GM12878 (cell line): ENCODE measurements around the gene UAP1L1. TPM values are rescaled to one million over a fixed set of nuclear protein-coding genes. Genes with fewer than 3 reads are reported as not detected.

Experiments used
- ATAC-seq: fragments of 200-7000 bp; cut with Tn5 transposase; 3 replicates; pipeline ENCODE4 v1.9.1; 2020; ENCODE audit warnings: mild to moderate bottlenecking, moderate library complexity
- BruUV-seq: library from RNA; stranded (reverse); fragments of 400-500 nt; replicated peaks from 2 replicates; lab custom pipeline; 2021; lab: Mats Ljungman, UMichigan
- CTCF ChIA-PET: fragments of 300-600 bp; sonication (Branson Sonifier 250); formaldehyde crosslinking; extraction: SDS; loops from one replicate; lab custom pipeline; 2021; ENCODE audit warnings: inconsistent platforms; lab: Yijun Ruan, JAX
- POLR2A ChIA-PET: fragments of 350-600 bp; formaldehyde crosslinking; extraction: SDS; loops from one replicate; lab custom pipeline; 2021; ENCODE audit warnings: inconsistent platforms; lab: Charles Lee
- RAD21 ChIA-PET: fragments of 300-600 bp; sonication (Branson Sonifier 250); formaldehyde crosslinking; loops from one replicate; lab custom pipeline; 2023; ENCODE audit warnings: antibody characterized with exemption; ENCODE audit not compliant: unreplicated experiment; lab: Charles Lee
- SMC1A ChIA-PET: fragments of 300-600 bp; sonication (Branson Sonifier 250); formaldehyde crosslinking; loops from one replicate; lab custom pipeline; 2023; ENCODE audit not compliant: unreplicated experiment, uncharacterized antibody; lab: Charles Lee
- DNase-seq: peaks from one replicate; pipeline ENCODE4 v3.0.0-alpha.2; 2011; ENCODE audit warnings: low read depth, low spot score
- FAIRE-seq: peaks from 3 replicates; lab custom pipeline; 2011; peaks lifted over from hg19 to GRCh38; lab: Jason Lieb, UNC
- H2AFZ ChIP-seq: 2 replicates; pipeline ENCODE4 v1.6.0; 2011; ENCODE audit warnings: low read depth, low read length, control low read depth; ENCODE audit not compliant: control insufficient read depth
- H3K27ac ChIP-seq: 2 replicates; pipeline ENCODE4 v1.5.1; 2011; ENCODE audit warnings: control low read depth; ENCODE audit not compliant: control insufficient read depth, insufficient read depth
- H3K27me3 ChIP-seq, 2 experiments: replicated peaks in 1 of 2; 2 replicates each; pipeline versions ENCODE4 v1.6.0 to v1.6.1; 2011; ENCODE audit warnings: low read length in 1 of 2; ENCODE audit not compliant: control insufficient read depth in 2 of 2, insufficient read depth in 2 of 2
- H3K36me3 ChIP-seq, 2 experiments: 2 replicates each; pipeline ENCODE4 v1.5.1; 2011; ENCODE audit warnings: low read length in 1 of 2; ENCODE audit not compliant: control insufficient read depth in 2 of 2, insufficient read depth in 2 of 2
- H3K4me1 ChIP-seq: 2 replicates; pipeline ENCODE4 v1.6.1; 2011; ENCODE audit warnings: mild to moderate bottlenecking, low read length, moderate library complexity, mixed read lengths; ENCODE audit not compliant: control insufficient read depth, insufficient read depth
- H3K4me2 ChIP-seq: 2 replicates; pipeline ENCODE4 v1.6.0; 2011; ENCODE audit warnings: control low read depth; ENCODE audit not compliant: control insufficient read depth, insufficient read depth
- H3K4me3 ChIP-seq: fragments of 200-600 bp; sonication (generic); 2 replicates; pipeline ENCODE4 v1.5.1; 2016
- H3K79me2 ChIP-seq: 2 replicates; pipeline ENCODE4 v1.6.0; 2011; ENCODE audit warnings: low read length; ENCODE audit not compliant: control insufficient read depth, insufficient read depth
- H3K9ac ChIP-seq: 2 replicates; pipeline ENCODE4 v1.8.0; 2011; ENCODE audit warnings: low read length, control low read depth, mixed read lengths; ENCODE audit not compliant: control insufficient read depth, insufficient read depth
- H3K9me3 ChIP-seq: replicated peaks from 3 replicates; pipeline ENCODE4 v1.5.1; 2011; ENCODE audit warnings: mild to moderate bottlenecking, low read length; ENCODE audit not compliant: control insufficient read depth, insufficient read depth
- H4K20me1 ChIP-seq: 2 replicates; pipeline ENCODE4 v1.6.0; 2011; ENCODE audit not compliant: control insufficient read depth, insufficient read depth
- BHLHE40 ChIP-seq, 2 experiments: fragments of 450-650 bp in 1 of 2; IDR thresholded peaks; 2 replicates each; pipeline ENCODE4 v1.6.1; 2011 to 2017; ENCODE audit warnings: low read depth in 2 of 2, borderline replicate concordance in 1 of 2, improper control_type of control experiment in 1 of 2, low read length in 1 of 2, mild to moderate bottlenecking in 1 of 2
- EZH2 ChIP-seq: IDR thresholded peaks from 2 replicates; pipeline ENCODE4 v1.6.1; 2012; ENCODE audit warnings: low read depth, mild to moderate bottlenecking, control low read depth, inconsistent platforms, low read length, borderline replicate concordance; ENCODE audit not compliant: control insufficient read depth
- KAT2A ChIP-seq: conservative IDR thresholded peaks from 2 replicates; pipeline ENCODE4 v1.6.1; 2011; ENCODE audit warnings: low read depth, low read length; ENCODE audit not compliant: control insufficient read depth
- PAX5 ChIP-seq: IDR thresholded peaks from 2 replicates; pipeline ENCODE4 v1.6.1; 2011; ENCODE audit warnings: low read depth, low read length, borderline replicate concordance
- SIN3A ChIP-seq: IDR thresholded peaks from 2 replicates; pipeline ENCODE4 v1.6.1; 2012; ENCODE audit warnings: low read depth, low read length, improper control_type of control experiment
- SMC3 ChIP-seq: IDR thresholded peaks from 2 replicates; pipeline ENCODE4 v1.6.1; 2011; ENCODE audit warnings: low read length, improper control_type of control experiment, borderline replicate concordance
- ZNF274 ChIP-seq: IDR thresholded peaks from one replicate; pipeline ENCODE4 v1.8.0; 2011; ENCODE audit not compliant: insufficient read length, insufficient read depth
- WGBS: methylation state at CpG from one replicate; pipeline ENCODE4 v1.1.6; 2016; ENCODE audit warnings: low lambda C conversion rate; ENCODE audit not compliant: insufficient replicate concordance, insufficient coverage; ENCODE audit errors: missing lambda C conversion rate; 5-methylcytosine and 5-hydroxymethylcytosine counted together
- in situ Hi-C: fragments of 300-500 bp; cut with MboI; formaldehyde crosslinking; loops from 9 replicates; pipeline ENCODE4 v1.14.3; 2018; ENCODE audit warnings: mixed read lengths
- intact Hi-C: fragments of 100-400 bp; cut with micrococcal nuclease; formaldehyde crosslinking; loops from one replicate; pipeline ENCODE4 v1.14.2; 2022; ENCODE audit not compliant: unreplicated experiment
- polyA plus RNA-seq, 11 experiments: library from polyadenylated mRNA; depleted of rRNA in 4 of 11; unstranded in 6 of 11; stranded (reverse) in 5 of 11; fragments of >200 nt; fragmentation: Nextera tagmentation in 4 of 11; fragmentation: Illumina TruSeq in 1 of 11; extraction: Ambion mirVana in 4 of 11; extraction: Trizol in 1 of 11; gene quantifications; 1 replicate in 1 of 11; 2 replicates in 10 of 11; pipeline versions ENCODE4 v1.2.1 to v1.2.3, GENCODE V29; 2011 to 2016; ENCODE audit warnings: inconsistent platforms in 2 of 11, missing spikeins in 2 of 11, low read depth in 1 of 11
- total RNA-seq, 4 experiments: library from RNA; depleted of rRNA in 3 of 4; stranded (reverse); fragments of >200 nt in 3 of 4; fragmentation: Illumina TruSeq in 1 of 4; extraction: Trizol in 1 of 4; gene quantifications; 2 replicates each; pipeline versions ENCODE4 v1.2.1 to v1.2.3, GENCODE V29; 2013 to 2021
- TF ChIP-seq, protein P1 (sequence below), 3 experiments: IDR thresholded peaks in 2 of 3; conservative IDR thresholded peaks in 1 of 3; 2 replicates each; pipeline ENCODE4 v1.5.1; 2011; ENCODE audit warnings: low read depth in 3 of 3, low read length in 3 of 3, mild to moderate bottlenecking in 3 of 3, control low read depth in 2 of 3, moderate library complexity in 2 of 3, inconsistent platforms in 1 of 3, mixed read lengths in 1 of 3; ENCODE audit not compliant: control insufficient read depth in 2 of 3, insufficient read depth in 1 of 3; ENCODE audit errors: extremely low read depth in 1 of 3
- TF ChIP-seq, protein P2 (sequence below): fragments of 450-650 bp; IDR thresholded peaks from 2 replicates; pipeline ENCODE4 v1.6.1; 2018; ENCODE audit warnings: mild to moderate bottlenecking, low read depth, moderate library complexity; ENCODE audit not compliant: partially characterized antibody
- TF ChIP-seq, protein P3 (sequence below): IDR thresholded peaks from 2 replicates; pipeline ENCODE4 v1.6.1; 2012; ENCODE audit warnings: mild to moderate bottlenecking, low read depth, low read length

Gene UAP1L1
- total and polyA plus RNA-seq, 10 of the 15 experiments (the other 5 are each of a cell fraction or from before 2014, with no cell fraction given) = 0.29 to 15.7 (median 5.8) TPM

DNA sequence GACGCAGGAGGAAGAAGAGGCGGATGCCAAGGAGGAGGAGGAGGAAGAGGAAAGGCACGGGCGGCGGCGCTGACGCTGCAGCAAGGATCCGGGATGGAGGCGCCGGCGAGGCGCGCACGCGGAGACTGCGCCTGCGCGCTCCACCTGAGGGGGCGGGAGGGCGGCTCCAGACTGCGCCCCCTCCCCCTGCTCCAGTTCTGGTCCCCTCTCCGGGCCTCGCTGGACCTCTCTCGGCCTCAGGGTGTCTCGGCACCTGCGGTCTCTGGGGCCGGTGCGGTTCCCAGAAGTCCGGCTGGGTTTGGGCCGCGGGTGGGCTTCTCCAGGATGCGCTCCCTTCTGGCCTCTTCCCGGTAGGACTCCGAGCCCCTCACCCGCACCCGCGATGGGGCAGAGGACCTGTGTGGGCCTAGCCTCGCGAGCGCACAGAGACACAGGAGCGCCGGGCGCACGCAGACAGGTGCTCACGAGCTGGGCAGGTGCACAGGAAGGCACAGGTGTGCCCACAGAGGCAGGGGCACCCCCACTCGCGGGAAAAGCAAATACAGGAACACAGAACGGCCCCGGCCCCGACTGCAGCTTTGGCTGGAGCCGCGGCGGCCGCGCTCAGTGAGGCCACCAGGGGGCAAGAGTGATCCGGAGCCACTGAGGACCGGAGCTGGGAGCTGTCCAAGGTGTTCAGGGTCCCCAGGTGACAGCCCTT, 31.1 kb upstream of the UAP1L1 start, which contains the start of gene NPDC1:
TSS of gene NPDC1 (minus strand) at position 90 of the 700 bp plus-strand sequence. CDS start 188 bp downstream, outside the sequence.
- Histone ChIP-seq H3K36me3 (no peaks in the 10 kb centered on the region), H3K9ac (no peak within 1 kb of the TSS), H2AFZ (no peak within 1 kb of the TSS), H3K9me3 (no peaks in the 10 kb centered on the region), H3K79me2 (no peaks in the 10 kb centered on the region), H3K4me3 (no peak within 1 kb of the TSS), H3K4me1 (no peaks in the 10 kb centered on the region), H3K27ac (no peak within 1 kb of the TSS), H4K20me1 (no peaks in the 10 kb centered on the region), H3K27me3 (peaks cover 12 to 18% of the 10 kb centered on the region in 2 experiments; a peak in 3 of 4 replicates), H3K4me2 (peak within 1 kb of the TSS; percentile 33; the same call in 1 of the 2 replicates)
- in situ Hi-C loops (no loop called here), intact Hi-C loops (loop anchor here (10.0 kb wide), 1 partner anchor 179 kb away; the partner anchor contains the start of genes CYSRT1, RNF208 and RNF224)
- ChIA-PET CTCF (interaction anchor here (0.6 to 4.7 kb wide), 33 partner anchors 8 to 330 kb away, joined by 3 to 81 read pairs (median 4); partner anchors contain the start of genes FUT7, RNF224 and SAPCD2), RAD21 (interaction anchor here (0.6 to 1.7 kb wide), 15 partner anchors 11 to 395 kb away, joined by 3 to 25 read pairs (median 5); partner anchors contain the start of genes RNF224, SAPCD2, TMEM141 and UAP1L1), SMC1A (interaction anchor here (0.6 to 1.7 kb wide), 5 partner anchors 11 to 181 kb away, joined by 3 to 9 read pairs (median 5); no protein-coding TSS in a partner anchor), POLR2A (interaction anchor here (0.6 kb wide), 1 partner anchor 264 kb away, joined by 3 read pairs; no protein-coding TSS in a partner anchor)
- FAIRE-seq (peak; percentile 89), DNase-seq (no peak), ATAC-seq (peak; percentile 90)
- WGBS = 6% methylated on average over 42 of the region's 57 CpGs
- no TSS peak for BruUV-seq
- TF ChIP-seq, protein P1, sequence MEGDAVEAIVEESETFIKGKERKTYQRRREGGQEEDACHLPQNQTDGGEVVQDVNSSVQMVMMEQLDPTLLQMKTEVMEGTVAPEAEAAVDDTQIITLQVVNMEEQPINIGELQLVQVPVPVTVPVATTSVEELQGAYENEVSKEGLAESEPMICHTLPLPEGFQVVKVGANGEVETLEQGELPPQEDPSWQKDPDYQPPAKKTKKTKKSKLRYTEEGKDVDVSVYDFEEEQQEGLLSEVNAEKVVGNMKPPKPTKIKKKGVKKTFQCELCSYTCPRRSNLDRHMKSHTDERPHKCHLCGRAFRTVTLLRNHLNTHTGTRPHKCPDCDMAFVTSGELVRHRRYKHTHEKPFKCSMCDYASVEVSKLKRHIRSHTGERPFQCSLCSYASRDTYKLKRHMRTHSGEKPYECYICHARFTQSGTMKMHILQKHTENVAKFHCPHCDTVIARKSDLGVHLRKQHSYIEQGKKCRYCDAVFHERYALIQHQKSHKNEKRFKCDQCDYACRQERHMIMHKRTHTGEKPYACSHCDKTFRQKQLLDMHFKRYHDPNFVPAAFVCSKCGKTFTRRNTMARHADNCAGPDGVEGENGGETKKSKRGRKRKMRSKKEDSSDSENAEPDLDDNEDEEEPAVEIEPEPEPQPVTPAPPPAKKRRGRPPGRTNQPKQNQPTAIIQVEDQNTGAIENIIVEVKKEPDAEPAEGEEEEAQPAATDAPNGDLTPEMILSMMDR (IDR thresholded peaks at IDR 0.05 in 2 of 3, conservative IDR thresholded peaks at IDR 0.05 in 1 of 3; ENCODE audit: control insufficient read depth in 2 of 3, extremely low read depth in 1 of 3, insufficient read depth in 1 of 3, low read depth in 3 of 3, low read length in 3 of 3) = peak; percentile 82 to 95 (median 93)
- TF ChIP-seq KAT2A = no peak
- peak; percentile 75 for TF ChIP-seq SMC3
- peak; percentile 68; the same call in 1 of the 2 replicates for TF ChIP-seq EZH2
- peak; percentile 83; the same call in 1 of the 2 replicates for TF ChIP-seq SIN3A
- TF ChIP-seq, protein P2, sequence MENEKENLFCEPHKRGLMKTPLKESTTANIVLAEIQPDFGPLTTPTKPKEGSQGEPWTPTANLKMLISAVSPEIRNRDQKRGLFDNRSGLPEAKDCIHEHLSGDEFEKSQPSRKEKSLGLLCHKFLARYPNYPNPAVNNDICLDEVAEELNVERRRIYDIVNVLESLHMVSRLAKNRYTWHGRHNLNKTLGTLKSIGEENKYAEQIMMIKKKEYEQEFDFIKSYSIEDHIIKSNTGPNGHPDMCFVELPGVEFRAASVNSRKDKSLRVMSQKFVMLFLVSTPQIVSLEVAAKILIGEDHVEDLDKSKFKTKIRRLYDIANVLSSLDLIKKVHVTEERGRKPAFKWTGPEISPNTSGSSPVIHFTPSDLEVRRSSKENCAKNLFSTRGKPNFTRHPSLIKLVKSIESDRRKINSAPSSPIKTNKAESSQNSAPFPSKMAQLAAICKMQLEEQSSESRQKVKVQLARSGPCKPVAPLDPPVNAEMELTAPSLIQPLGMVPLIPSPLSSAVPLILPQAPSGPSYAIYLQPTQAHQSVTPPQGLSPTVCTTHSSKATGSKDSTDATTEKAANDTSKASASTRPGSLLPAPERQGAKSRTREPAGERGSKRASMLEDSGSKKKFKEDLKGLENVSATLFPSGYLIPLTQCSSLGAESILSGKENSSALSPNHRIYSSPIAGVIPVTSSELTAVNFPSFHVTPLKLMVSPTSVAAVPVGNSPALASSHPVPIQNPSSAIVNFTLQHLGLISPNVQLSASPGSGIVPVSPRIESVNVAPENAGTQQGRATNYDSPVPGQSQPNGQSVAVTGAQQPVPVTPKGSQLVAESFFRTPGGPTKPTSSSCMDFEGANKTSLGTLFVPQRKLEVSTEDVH = no peak
- TF ChIP-seq, protein P3, sequence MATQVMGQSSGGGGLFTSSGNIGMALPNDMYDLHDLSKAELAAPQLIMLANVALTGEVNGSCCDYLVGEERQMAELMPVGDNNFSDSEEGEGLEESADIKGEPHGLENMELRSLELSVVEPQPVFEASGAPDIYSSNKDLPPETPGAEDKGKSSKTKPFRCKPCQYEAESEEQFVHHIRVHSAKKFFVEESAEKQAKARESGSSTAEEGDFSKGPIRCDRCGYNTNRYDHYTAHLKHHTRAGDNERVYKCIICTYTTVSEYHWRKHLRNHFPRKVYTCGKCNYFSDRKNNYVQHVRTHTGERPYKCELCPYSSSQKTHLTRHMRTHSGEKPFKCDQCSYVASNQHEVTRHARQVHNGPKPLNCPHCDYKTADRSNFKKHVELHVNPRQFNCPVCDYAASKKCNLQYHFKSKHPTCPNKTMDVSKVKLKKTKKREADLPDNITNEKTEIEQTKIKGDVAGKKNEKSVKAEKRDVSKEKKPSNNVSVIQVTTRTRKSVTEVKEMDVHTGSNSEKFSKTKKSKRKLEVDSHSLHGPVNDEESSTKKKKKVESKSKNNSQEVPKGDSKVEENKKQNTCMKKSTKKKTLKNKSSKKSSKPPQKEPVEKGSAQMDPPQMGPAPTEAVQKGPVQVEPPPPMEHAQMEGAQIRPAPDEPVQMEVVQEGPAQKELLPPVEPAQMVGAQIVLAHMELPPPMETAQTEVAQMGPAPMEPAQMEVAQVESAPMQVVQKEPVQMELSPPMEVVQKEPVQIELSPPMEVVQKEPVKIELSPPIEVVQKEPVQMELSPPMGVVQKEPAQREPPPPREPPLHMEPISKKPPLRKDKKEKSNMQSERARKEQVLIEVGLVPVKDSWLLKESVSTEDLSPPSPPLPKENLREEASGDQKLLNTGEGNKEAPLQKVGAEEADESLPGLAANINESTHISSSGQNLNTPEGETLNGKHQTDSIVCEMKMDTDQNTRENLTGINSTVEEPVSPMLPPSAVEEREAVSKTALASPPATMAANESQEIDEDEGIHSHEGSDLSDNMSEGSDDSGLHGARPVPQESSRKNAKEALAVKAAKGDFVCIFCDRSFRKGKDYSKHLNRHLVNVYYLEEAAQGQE = peak; percentile 98
- peak in 1 of 2 experiments; percentile 12; a peak in 1 of 4 replicates for TF ChIP-seq BHLHE40 (IDR thresholded peaks at IDR 0.05; ENCODE audit: borderline replicate concordance in 1 of 2, low read depth in 2 of 2, low read length in 1 of 2)
- peak; percentile 37; the same call in 1 of the 2 replicates for TF ChIP-seq PAX5
- no peak for TF ChIP-seq ZNF274
